ENCODE measurements around the gene DTWD2.
"Not testable (repeated sequence)": the region's sequence is repeated elsewhere in the genome, so short reads cannot be mapped to it uniquely, and the experiment has no call there.

DTWD2 gene

DNA sequence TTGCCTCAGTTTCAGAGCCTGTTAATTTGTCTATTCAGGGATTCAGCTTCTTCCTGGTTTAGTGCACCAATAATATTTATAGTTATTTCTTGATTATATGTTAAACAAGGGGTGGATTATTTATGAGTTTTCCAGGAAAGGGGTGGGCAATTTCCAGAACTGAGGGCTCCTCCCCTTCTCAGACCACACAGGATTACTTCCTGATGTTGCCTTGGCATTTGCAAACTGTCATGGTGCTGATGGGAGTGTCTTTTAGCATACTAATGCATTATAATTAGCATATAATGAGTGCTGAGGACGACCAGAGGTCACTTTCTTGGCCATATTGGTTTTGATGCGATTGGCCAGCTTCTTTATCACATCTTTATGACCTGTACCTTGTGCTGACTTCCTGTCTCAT, 6.2 kb upstream of the DTWD2 start:
- DNase-seq, result no peak

DNA sequence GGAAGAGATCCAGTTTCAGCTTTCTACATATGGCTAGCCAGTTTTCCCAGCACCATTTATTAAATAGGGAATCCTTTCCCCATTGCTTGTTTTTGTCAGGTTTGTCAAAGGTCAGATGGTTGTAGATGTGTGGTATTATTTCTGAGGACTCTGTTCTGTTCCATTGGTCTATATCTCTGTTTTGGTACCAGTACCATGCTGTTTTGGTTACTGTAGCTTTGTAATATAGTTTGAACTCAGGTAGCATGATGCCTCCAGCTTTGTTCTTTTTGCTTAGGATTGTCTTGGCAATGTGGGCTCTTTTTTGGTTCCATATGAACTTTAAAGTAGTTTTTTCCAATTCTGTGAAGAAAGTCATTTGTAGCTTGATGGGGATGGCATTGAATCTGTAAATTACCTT, 4.8 kb upstream of the DTWD2 start:
- not testable (repeated sequence) for DNase-seq

DNA sequence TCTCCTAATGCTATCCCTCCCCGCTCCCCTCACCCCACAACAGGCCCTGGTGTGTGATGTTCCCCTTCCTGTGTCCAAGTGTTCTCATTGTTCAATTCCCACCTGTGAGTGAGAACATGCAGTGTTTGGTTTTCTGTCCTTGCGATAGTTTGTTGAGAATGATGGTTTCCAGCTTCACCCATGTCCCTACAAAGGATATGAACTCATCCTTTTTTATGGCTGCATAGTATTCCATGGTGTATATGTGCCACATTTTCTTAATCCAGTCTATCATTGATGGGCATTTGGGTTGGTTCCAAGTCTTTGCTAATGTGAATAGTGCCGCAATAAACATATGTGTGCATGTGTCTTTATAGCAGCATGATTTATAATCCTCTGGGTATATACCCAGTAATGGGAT, 3.7 kb upstream of the DTWD2 start:
- DNase-seq, result not testable (repeated sequence)

DNA sequence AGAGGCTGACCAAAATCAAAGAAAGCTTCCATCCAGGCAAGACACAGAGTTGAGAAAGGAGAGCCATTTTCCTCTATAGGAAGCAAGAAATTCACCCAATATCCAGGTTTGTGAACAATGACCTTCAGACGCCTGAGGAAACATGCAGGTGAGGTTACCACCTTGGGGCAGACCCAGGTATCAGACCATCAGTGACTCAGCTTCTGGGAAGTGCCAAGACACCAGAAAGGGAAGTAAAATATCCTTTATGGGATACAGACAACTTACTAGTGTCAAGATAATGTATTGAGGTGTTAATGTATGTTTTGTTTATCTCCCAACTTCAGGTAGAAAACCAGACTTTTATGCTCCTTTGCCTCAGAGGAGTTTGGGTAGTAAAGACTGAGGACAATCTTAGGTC, 2.2 kb upstream of the DTWD2 start:
- DNase-seq, result no peak

DNA sequence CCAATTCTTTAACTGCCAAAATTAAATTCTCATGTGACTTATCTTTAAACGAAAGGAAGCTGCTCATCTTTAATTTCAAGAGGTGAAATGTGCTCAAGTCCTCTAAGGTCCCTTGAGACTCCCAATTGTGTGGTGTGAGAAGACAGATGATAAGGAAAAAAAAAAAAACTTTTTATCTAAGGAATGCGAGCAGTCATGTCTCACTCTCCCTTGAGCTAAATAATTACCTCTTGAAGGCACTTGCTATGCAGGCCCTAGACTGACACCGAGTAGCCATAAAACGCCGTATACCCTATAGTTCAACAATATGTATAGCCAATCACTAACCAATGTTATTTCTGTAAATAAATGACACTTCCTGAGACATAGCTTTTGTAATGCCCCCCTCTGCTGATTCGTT, 1.5 kb upstream of the DTWD2 start:
- no peak for DNase-seq

DNA sequence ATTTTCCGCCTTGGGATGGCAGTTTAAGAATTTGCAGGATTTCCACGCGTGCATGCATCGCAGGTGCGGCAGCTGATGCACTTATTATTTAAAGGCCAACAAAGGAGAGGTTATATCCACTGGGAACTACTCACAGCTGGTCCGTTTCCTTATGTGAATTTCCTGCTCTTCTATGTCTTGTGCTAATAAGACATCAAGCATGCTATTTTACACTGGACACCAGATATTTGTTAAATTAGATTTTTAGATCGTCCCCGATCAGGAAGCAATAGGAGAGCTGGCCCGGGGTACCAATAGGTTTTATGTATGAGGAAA, 476 bp upstream of the DTWD2 start:
- no peak for DNase-seq

DNA sequence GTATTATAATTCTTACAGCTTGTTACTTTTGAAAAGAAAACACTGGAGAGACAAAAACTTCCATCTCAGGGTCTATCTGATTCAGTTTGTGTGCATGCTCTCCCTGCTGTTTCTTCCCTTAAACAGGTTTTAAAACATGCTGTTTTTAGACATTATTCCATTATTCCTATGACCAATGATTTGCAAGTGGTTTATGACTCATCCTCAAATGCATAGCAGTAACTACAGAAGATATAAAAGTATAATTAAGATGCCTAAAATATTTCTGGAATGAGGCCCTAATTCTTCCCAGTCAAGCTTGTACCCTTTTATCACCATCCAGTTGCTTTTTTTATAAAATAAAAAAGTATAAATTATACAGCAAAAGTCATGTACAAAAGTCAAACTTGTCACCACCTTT, 3.7 kb downstream of the DTWD2 start:
- DNase-seq, result no peak

DNA sequence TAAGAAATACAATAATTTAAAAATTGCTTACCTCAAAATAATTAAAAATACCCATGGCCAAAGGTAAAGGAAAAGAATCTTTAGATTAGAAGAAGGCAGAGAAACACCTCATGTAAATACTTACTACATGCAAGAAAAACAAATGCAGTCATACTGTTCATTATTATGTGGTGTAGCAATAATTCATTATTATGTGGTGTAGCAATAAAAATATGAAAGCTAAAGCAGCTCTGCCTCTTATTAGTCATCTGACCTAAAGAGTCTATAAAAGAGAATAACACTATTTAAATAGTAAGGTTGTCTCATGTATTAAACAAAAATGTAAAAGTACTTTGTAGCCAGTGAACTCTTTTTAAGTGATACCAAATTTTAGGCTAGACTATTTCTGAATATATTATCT, 6.6 kb downstream of the DTWD2 start:
- no peak for DNase-seq

DNA sequence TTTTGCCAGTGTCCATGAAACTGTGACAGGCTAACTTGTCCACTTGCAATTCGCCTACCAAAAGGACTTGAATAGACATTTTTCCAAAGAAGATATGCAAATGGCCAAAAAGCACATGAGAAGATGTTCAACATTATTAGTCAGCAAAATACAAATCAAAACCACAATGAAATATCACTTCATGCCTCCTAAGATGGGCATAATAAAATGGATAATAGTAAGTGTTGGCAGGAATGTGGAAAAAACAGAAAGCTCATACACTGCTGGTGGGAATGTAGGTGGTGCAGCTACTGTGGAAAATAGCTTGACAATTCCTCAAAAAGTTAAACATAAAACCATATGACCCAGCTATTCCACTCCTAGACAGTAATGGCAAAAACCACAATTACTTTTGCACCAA, 7.9 kb downstream of the DTWD2 start:
- no peak for DNase-seq

DNA sequence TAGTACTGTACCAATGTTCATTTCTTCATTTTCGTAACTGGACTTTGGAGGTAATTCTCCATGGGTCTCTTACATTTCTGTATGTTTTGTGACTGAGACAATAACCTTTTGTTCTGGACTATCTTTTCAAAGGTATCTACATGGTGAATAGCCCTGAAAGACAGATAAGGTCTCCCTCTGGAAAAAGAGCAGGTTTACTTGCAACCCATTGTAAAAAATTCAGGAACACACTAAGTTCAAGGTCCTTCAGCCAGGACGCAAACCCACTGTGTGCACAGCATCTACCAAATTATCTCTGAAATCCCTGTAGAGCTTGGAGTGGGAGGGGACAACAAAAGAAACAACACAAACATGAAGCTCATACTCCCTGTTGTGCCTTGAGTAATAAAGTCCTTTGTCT, 8.3 kb downstream of the DTWD2 start:
- no peak for DNase-seq

DNA sequence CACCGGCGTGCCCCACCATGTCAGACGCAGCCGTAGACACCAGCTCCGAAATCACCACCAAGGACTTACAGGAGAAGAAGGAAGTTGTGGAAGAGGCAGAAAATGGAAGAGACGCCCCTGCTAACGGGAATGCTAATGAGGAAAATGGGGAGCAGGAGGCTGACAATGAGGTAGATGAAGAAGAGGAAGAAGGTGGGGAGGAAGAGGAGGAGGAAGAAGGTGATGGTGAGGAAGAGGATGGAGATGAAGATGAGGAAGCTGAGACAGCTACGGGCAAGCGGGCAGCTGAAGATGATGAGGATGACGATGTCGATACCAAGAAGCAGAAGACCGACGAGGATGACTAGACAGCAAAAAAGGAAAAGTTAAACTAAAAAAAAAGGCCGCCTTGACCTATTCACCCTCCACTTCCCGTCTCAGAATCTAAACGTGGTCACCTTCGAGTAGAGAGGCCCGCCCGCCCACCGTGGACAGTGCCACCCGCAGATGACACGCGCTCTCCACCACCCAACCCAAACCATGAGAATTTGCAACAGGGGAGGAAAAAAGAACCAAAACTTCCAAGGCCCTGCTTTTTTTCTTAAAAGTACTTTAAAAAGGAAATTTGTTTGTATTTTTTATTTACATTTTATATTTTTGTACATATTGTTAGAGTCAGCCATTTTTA, 14.4 kb downstream of the DTWD2 start:
- not testable (repeated sequence) for DNase-seq

DNA sequence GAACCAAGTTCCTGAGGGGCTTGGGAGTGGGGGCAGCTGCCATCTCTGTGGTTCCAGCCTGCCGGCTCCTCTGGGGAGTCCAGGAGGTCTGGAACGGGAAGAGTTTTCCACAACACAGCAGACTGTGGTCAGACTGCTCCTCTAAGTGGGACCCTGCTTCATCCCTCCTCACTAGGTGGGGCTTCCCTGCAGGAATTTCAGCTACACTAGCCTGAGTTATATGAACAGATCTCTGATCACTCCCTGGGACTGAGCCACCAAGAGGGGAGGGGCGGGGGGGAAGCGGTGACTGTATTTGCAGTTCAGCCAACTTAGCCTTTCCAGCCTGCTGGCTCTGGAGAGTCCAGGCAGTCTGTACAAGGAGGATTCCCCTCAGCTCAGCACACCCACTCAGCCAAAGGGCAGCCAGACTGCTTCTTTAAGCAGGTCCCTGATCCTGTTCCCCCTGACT, 19.4 kb downstream of the DTWD2 start:
- DNase-seq, result no peak

DNA sequence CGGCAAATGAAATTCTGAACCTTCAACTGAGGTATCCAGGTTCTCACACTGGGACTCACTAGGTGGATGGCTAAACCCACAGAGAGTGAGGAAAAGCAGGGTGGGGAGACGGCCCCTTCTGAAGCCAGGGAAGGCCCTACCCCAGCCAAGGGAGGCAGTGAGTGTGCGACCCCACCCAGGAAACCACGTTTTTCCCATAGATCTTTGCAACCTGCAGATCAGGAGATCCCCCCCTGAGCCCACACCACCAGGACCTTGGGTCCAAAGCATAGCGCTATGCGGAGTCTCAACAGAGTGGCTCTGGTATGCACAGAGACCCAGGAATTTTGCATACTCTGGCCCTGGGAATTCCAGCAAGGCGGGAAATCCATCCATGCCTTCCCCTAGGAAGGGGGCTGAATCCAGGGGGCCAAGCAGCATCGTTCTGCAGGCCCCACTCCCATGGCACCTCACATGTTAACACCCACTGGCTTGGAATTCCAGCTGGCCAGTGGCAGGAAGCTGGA, 19.9 kb downstream of the DTWD2 start:
- no peak for DNase-seq

DNA sequence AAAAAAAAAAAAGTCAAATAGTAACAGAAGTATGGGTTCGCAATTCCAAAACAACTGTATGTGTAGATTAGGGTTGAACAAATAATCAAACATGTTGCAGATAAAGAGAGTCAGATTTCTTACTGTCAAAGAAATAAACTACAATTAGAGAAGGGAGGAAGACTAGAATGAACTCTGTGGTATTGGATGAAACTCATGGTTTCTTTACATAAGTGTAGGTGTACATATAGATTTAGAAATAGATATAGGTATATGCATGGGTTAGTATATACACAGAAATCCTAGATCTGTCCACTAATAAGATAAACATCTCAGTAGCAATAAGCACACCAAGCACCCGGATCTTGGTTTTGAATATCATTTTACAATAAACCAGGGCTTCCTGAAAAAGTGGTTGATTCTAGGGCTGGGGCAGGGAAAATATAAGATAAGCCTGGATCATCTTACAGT, 21.3 kb downstream of the DTWD2 start:
- DNase-seq, result no peak

DNA sequence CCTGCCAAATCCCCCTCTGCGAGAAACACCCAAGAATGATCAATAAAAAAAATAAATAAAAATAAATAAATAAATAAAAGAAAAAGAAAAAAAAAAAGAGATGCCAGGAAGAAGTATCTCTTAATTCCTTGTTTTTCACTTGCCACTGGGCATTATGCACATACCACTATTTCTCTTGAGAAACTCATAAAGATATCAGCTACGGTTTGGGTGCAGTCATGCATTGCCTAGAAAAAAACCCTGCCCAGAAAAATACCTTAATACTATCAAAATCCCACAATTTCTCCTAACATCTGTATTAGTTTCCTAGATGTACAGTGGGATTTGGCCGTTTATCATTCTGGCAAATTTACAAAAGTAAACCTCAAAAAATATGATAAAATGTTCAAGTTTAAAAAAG, 22.5 kb downstream of the DTWD2 start:
- no peak for DNase-seq

DNA sequence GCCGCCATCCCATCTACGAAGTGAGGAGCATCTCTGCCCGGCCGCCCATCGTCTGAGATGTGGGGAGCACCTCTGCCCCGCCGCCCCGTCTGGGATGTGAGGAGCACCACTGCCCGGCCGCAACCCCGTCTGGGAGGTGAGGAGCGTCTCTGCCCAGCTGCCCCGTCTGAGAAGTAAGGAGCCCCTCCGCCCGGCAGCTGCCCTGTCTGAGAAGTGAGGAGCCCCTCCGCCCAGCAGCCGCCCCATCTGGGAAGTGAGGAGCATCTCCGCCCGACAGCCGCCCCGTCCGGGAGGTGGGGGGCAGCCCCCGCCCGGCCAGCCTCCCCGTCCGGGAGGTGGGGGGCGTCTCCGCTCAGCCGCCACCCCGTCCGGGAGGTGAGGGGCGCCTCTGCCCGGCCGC, 23.4 kb downstream of the DTWD2 start:
- not testable (repeated sequence) for DNase-seq

DNA sequence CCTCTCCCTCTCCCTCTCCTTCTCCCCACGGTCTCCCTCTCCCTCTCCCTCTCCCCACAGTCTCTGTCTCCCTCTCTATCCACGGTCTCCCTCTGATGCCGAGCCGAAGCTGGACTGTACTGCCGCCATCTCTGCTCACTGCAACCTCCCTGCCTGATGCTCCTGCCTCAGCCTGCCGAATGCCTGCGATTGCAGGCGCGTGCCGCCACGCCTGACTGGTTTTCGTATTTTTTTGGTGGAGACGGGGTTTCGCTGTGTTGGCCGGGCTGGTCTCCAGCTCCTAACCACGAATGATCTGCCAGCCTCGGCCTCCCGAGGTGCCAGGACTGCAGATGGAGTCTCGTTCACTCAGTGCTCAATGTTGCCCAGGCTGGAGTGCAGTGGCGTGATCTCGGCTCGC, 24.0 kb downstream of the DTWD2 start:
- DNase-seq, result not testable (repeated sequence)

DNA sequence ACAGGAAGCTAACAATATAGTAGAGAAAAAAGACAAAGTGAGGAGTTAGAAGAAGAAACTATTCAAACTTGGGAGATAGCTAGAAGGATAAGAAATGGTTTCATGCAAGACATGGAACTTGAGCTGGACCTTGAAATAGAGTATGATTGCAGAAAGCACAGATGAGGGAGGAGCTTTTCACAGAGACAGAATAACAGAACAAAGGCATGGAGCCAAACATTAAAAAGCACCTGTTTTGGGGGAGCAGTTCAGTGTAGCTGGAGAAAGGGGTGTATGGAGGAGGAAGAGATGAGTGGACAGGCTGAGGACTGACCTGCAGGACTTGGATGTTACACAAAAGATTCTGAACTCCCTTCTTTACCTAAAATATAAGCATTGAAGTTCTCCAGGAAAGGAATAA, 25.2 kb downstream of the DTWD2 start:
- DNase-seq, result no peak

DNA sequence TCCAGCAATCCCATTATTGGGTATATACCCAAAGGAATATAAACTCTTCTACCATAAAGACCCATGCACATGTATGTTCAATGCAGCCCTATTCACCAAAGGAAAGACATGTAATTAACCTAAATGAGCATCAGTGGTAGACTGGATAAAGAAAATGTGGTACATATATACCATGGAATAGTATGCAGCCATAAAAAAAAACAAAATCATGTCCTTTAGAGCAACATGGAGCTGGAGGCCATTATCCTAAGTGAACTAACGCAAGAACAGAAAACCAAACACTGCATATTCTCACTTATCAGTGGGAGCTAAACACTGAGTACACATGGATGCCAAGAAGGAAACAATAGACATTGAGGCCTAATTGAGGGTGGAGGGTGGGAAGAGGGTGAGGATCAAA, 27.8 kb downstream of the DTWD2 start:
- no peak for DNase-seq

DNA sequence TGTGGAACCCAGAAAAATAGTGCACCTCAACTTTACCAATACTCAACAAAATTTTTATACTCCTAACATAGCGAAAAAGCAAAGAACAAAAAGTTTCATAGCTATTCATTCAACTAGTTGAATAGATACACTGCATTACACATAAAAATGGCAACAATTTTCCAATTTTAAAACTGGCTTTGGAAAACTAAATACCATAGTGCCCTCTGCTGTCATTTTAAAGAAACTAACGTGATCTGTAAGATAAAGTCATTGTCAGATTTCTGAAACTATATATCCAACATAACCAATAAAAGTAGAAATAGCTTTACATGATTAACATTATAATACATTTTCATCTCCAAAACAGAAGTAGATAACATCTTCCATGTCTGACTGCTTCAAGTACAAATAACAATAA, 31.6 kb downstream of the DTWD2 start:
- DNase-seq, result peak; percentile 42

DNA sequence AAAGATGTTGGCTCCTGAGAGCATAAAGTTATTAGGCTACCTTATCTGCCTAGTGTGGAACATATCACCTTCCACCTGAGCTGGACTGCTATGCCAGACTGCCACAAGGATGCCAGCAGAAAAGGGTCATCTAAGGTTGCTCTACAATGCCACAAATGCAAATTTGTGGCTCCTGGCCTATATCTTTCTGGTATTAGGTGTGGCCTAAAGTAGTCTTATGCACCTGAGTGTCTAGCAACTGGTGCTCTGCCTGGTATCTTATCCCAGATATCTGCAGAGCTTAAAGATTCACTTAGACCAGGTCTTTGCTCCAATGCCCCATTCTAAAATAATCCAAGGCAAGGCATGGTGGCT, 34.7 kb downstream of the DTWD2 start:
- no peak for DNase-seq

DNA sequence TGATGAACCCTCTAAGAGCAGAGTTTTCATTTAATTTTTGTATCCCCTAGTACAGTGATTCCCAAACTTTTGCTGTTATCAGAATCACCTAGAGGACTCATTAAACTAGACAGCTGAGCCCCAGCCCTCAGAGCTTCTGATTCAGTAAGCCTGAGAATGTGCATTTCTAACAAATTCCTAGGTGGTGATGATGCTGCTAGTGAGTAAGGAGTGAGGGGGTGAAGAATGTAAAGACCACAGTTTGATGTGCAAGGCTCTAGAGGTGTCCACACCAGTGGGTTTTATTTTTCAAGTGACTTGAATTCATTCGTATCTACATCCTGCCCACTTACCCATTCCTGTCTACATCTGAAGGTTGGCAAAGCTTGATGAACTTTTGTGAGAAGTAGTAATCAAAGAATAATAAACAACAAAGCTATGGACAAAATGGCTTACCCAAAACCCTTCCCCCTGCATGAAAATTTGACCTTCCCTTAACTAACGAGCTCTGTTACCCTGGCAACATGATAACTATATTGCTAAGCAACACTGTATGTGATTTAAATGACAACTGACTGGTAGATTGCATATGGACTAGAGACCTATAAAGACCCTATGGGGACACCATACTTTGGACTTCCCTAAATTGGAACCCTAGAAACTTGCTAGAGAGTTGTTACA, 35.2 kb downstream of the DTWD2 start:
- DNase-seq, result no peak

DNA sequence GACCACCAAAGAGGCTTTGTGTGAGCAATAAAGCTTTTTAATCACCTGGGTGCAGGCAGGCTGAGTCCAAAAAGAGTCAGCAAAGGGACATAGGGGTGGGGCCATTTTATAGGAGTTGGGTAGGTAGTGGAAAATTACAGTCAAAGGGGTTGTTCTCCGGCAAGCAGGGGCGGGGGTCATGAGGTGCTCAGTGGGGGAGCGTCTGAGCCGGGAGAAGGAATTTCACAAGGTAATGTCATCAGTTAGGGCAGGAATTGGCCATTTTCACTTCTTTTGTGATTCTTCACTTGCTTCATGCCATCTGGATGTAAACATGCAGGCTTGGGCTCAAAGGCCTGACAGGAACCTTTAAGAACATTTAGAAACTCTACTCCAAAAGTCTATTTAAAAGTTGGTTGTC, 36.0 kb downstream of the DTWD2 start:
- not testable (repeated sequence) for DNase-seq

DNA sequence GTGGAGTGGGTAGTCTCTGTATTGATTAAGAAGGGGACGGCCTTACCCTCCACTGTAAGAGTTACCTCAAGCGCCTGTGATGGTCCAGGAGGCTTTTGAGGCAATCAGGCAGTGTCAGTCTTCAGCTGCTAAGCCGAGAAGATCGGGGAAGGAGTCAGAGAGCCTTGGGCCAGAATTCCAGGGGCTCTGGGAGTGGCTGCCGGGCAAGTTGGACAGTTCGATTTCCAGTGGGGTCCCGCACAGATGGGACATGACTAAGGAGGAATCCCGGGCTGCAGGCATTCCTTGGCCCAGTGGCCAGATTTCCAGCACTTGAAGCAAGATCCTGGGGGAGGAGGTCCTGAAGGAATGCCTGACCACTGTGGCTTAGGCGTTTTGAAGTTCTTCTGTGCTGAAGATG, 38.0 kb downstream of the DTWD2 start:
- not testable (repeated sequence) for DNase-seq

Measured in NCI-H1694 (cell line).